ENCODE results near the gene PFKFB2. TPM values are rescaled to one million over a fixed set of nuclear protein-coding genes. Genes with fewer than 3 reads are reported as not detected.
A peak's percentile ranks its signal among the peaks of the same experiment; 100 is the strongest.

The PFKFB2 gene
- total and polyA plus RNA-seq, 2 of the 8 experiments (the other 6 are each of a cell fraction or from before 2014, with no cell fraction given) = 6.7 to 19.1 TPM

GRCh38 chr1:207024202-207025145 lies 28.6 kb upstream of the PFKFB2 start (continued):
- TF ChIP-seq CHD7 (IDR thresholded peaks at IDR 0.05; ENCODE audit: insufficient replicate concordance, low read length) (no peak), RBBP5 (IDR thresholded peaks at IDR 0.05; ENCODE audit: borderline replicate concordance, low read depth, low read length) (0 out of 2 replicates have a peak, but pooled peaks have one; percentile 15)

All from H1 (cell line).